PC-9 (cell line): ENCODE data around the gene HPS1. TPM values are rescaled to one million over a fixed set of nuclear protein-coding genes. Genes with fewer than 3 reads are reported as not detected.

Experiments used
- BruUV-seq: library from RNA; stranded (reverse); fragments of 400-500 nt; replicated peaks from 2 replicates; lab custom pipeline; 2021; lab: Mats Ljungman, UMichigan
- CTCF ChIA-PET: fragments of 300-600 bp; sonication (Branson Sonifier 250); formaldehyde crosslinking; loops from one replicate; lab custom pipeline; 2022; ENCODE audit warnings: antibody characterized with exemption; lab: Charles Lee
- POLR2A ChIA-PET: fragments of 300-600 bp; sonication (Branson Sonifier 250); formaldehyde crosslinking; loops from one replicate; lab custom pipeline; 2022; ENCODE audit warnings: antibody characterized with exemption; ENCODE audit not compliant: unreplicated experiment; lab: Charles Lee
- DNase-seq, 2 experiments: peaks; one replicate each; pipeline versions ENCODE4 v3.0.0 to v3.0.0-alpha.2; 2015 to 2022; ENCODE audit warnings: mixed read lengths in 1 of 2
- H2AFZ ChIP-seq: fragments of 200-600 bp; sonication (generic); 2 replicates; pipeline ENCODE4 v1.8.1; 2017; ENCODE audit warnings: antibody characterized with exemption
- H3F3A ChIP-seq: fragments of 200-600 bp; sonication (generic); 2 replicates; pipeline ENCODE4 v1.8.1; 2017; ENCODE audit warnings: antibody characterized with exemption, mild to moderate bottlenecking, low read depth; ENCODE audit not compliant: insufficient read depth
- H3K27ac ChIP-seq: fragments of 200-600 bp; sonication (generic); 2 replicates; pipeline ENCODE4 v1.6.1; 2016; ENCODE audit warnings: mixed run types
- H3K27me3 ChIP-seq: fragments of 200-600 bp; sonication (generic); 2 replicates; pipeline ENCODE4 v1.6.1; 2016; ENCODE audit warnings: low read depth, mixed run types; ENCODE audit not compliant: insufficient read depth
- H3K36me3 ChIP-seq: fragments of 200-600 bp; sonication (generic); 2 replicates; pipeline ENCODE4 v1.6.1; 2016; ENCODE audit warnings: low read depth, mixed run types
- H3K4me1 ChIP-seq: fragments of 200-600 bp; sonication (generic); replicated peaks from 2 replicates; pipeline ENCODE4 v1.6.1; 2016; ENCODE audit warnings: mixed run types; ENCODE audit not compliant: insufficient read depth
- H3K4me2 ChIP-seq: fragments of 200-600 bp; sonication (generic); 2 replicates; pipeline ENCODE4 v1.6.1; 2017; ENCODE audit warnings: mixed run types
- H3K4me3 ChIP-seq: fragments of 200-600 bp; sonication (generic); 2 replicates; pipeline ENCODE4 v1.6.1; 2016; ENCODE audit warnings: mixed run types
- H3K79me2 ChIP-seq: fragments of 200-600 bp; sonication (generic); 2 replicates; pipeline ENCODE4 v1.6.1; 2017; ENCODE audit warnings: low read depth, mixed run types
- H3K9me2 ChIP-seq: fragments of 200-600 bp; sonication (generic); 2 replicates; pipeline ENCODE4 v1.8.1; 2017; ENCODE audit warnings: mild to moderate bottlenecking; ENCODE audit not compliant: insufficient read depth
- H3K9me3 ChIP-seq: fragments of 200-600 bp; sonication (generic); 2 replicates; pipeline ENCODE4 v1.8.1; 2016; ENCODE audit warnings: low read depth; ENCODE audit not compliant: insufficient read depth
- H4K20me1 ChIP-seq: fragments of 200-600 bp; sonication (generic); 2 replicates; pipeline ENCODE4 v1.8.1; 2017; ENCODE audit not compliant: insufficient read depth
- EZH2 ChIP-seq: fragments of 200-600 bp; sonication (generic); IDR thresholded peaks from 2 replicates; pipeline ENCODE4 v1.8.0; 2017; ENCODE audit warnings: antibody characterized with exemption, low read depth
- intact Hi-C: fragments of 100-400 bp; cut with micrococcal nuclease; formaldehyde crosslinking; loops from one replicate; pipeline ENCODE4 v1.10.0; 2022; ENCODE audit not compliant: unreplicated experiment
- total RNA-seq: library from RNA; stranded (reverse); gene quantifications from 2 replicates; pipeline ENCODE4 v1.2.3, GENCODE V29; 2021
- TF ChIP-seq, protein P1 (sequence below): fragments of 200-600 bp; sonication (generic); conservative IDR thresholded peaks from 2 replicates; pipeline ENCODE4 v1.6.1; 2017; ENCODE audit warnings: mixed run types, antibody characterized with exemption, mild to moderate bottlenecking, moderate library complexity

HPS1 gene
- total RNA-seq, 1 experiment from 2014 or later = 43.2 TPM

DNA sequence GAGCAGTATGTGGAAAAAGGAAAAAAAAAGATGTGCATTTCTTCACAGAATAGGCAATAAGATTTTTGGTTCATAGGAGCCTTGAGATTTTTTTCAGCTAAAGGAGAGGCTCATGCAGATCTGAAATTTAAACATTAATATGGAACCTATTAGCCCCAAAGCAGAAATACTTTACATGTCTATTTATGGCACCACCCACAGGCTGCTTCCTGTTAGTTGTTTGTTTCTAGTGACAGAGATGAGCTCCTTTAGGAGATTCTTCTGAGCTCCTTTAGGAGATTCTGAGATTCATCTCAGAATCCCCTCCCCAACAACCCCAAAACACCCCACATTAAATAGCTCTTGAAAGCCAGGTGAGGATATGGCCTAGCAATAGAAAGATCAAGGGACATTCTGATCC is 27.9 kb upstream of the HPS1 start:
- no peak for DNase-seq
- Histone ChIP-seq H3K4me2 (no peak overlapping the region), H3F3A (no peaks in the 10 kb centered on the region), H4K20me1 (no peaks in the 10 kb centered on the region), H3K9me3 (no peaks in the 10 kb centered on the region), H2AFZ (no peak overlapping the region), H3K4me1 (no peaks in the 10 kb centered on the region), H3K36me3 (no peaks in the 10 kb centered on the region), H3K4me3 (no peak overlapping the region), H3K27me3 (no peaks in the 10 kb centered on the region), H3K9me2 (no peaks in the 10 kb centered on the region), H3K79me2 (no peaks in the 10 kb centered on the region), H3K27ac (no peak overlapping the region)
- TF ChIP-seq EZH2 = no peak
- TF ChIP-seq, protein P1, sequence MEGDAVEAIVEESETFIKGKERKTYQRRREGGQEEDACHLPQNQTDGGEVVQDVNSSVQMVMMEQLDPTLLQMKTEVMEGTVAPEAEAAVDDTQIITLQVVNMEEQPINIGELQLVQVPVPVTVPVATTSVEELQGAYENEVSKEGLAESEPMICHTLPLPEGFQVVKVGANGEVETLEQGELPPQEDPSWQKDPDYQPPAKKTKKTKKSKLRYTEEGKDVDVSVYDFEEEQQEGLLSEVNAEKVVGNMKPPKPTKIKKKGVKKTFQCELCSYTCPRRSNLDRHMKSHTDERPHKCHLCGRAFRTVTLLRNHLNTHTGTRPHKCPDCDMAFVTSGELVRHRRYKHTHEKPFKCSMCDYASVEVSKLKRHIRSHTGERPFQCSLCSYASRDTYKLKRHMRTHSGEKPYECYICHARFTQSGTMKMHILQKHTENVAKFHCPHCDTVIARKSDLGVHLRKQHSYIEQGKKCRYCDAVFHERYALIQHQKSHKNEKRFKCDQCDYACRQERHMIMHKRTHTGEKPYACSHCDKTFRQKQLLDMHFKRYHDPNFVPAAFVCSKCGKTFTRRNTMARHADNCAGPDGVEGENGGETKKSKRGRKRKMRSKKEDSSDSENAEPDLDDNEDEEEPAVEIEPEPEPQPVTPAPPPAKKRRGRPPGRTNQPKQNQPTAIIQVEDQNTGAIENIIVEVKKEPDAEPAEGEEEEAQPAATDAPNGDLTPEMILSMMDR = no peak
- POLR2A ChIA-PET = no interaction called here
- CTCF ChIA-PET = no interaction called here
- BruUV-seq = no TSS peak
- intact Hi-C loops = no loop called here

DNA sequence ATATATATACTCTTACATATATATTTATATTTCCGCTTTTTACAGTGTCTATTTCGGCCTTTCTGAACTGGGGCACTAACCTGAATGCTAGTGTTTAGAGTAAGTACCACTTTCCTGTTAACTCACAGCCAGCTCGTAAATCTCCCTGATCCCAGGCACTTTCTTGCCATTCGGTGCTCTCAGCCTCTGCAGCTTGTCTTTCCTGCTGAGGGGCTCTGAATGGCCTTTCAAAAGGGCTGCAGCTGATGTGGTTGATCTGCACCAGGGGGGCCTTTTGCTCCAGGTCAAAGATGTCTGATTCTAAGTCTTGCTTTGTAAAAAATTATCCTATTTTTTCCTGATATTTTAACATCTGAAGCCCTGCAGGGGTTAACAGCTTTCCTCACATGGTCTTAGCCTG is 25.5 kb upstream of the HPS1 start:
- no peak for DNase-seq
- Histone ChIP-seq H4K20me1 (no peaks in the 10 kb centered on the region), H3K4me1 (no peaks in the 10 kb centered on the region), H3K27me3 (no peaks in the 10 kb centered on the region), H3K79me2 (no peaks in the 10 kb centered on the region), H3K4me2 (no peak overlapping the region), H3K9me2 (no peaks in the 10 kb centered on the region), H3K9me3 (no peaks in the 10 kb centered on the region), H3K4me3 (no peak overlapping the region), H3F3A (no peaks in the 10 kb centered on the region), H2AFZ (no peak overlapping the region), H3K27ac (no peak overlapping the region), H3K36me3 (no peaks in the 10 kb centered on the region)
- TF ChIP-seq EZH2 = no peak
- TF ChIP-seq, protein P1 = no peak
- ChIA-PET CTCF (no interaction called here), POLR2A (no interaction called here)
- BruUV-seq = no TSS peak
- intact Hi-C loops = no loop called here

DNA sequence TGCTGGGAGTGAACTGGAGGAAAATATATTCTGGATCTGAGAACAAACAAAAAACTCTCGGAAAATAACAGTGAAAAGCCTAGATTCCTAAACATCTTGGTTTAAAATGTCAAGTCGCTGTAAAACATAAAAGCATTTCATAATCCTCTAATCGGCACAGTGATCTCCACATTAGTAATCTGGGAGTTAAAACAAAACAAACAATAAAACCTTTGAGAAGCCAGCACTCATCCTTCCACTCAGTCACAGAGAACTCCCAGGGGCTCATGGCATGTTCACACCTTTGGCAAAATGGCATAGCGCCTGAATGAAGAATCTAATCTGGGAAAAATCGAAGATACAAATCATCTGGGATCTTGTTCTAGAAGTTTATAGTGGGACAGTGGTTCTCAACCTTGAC is 24.1 kb upstream of the HPS1 start:
- Histone ChIP-seq H2AFZ (no peak overlapping the region), H3K4me2 (no peak overlapping the region), H3K4me3 (no peak overlapping the region), H3K79me2 (no peaks in the 10 kb centered on the region), H3K27ac (no peak overlapping the region), H3F3A (no peaks in the 10 kb centered on the region), H3K27me3 (no peaks in the 10 kb centered on the region), H3K4me1 (no peaks in the 10 kb centered on the region), H3K36me3 (no peaks in the 10 kb centered on the region), H3K9me2 (no peaks in the 10 kb centered on the region), H4K20me1 (no peaks in the 10 kb centered on the region), H3K9me3 (no peaks in the 10 kb centered on the region)
- no peak for TF ChIP-seq EZH2
- TF ChIP-seq, protein P1 = no peak
- BruUV-seq = no TSS peak
- POLR2A ChIA-PET = no interaction called here
- intact Hi-C loops = no loop called here
- CTCF ChIA-PET = no interaction called here
- DNase-seq = no peak
